GM12872 (cell line): ENCODE measurements around the gene CLDN11.

Experiments
- CTCF ChIP-seq: IDR thresholded peaks from 3 replicates; pipeline ENCODE4 v1.5.1; 2011; ENCODE audit warnings: low read depth, mild to moderate bottlenecking, low read length, moderate library complexity; ENCODE audit not compliant: insufficient read depth

Gene CLDN11

DNA sequence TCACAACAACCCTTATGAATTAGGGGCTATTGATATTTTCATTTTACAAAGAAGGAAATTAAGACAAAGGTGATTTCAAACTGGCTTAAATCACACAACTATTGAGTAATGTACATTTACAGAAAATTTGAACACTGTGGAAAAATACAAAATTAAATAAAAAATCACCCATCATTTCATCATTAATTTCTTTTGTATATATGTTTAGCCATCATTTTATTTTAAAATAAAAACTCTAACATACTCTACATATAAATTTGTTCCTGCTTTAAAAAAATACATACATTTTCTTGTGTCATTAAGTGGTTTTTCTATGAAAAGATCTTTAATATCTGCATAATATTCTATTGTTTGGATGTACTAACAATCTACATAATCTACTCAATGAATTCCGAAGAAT, 20.2 kb downstream of the CLDN11 start:
- TF ChIP-seq CTCF = no peak

DNA sequence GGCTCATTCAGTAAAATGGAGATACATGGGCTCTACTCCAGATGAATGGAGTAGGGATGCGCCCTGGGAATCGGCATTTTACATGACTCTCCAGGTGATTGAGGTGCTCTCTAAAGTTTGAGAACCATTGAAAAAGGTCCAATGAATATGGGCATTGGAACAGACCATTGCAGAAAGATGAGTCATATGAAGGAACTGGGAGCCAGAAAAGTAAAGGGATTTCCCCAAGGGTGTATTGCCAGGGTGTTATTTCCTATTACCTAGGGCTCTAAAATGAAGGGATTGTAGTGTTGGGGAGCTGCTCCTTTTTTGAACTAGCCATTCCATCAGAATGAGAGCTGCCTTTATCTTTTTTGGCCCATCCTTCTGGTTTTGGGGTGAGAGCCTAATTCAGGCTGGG, 21.7 kb downstream of the CLDN11 start:
- no peak for TF ChIP-seq CTCF

GRCh38 chr3:170441412-170441811, 22.7 kb downstream of the CLDN11 start:
- no peak for TF ChIP-seq CTCF

- TF ChIP-seq CTCF = no peak
Measured at GRCh38 chr3:170442947-170443346, 24.3 kb downstream of the CLDN11 start.

- no peak for TF ChIP-seq CTCF
Measured at GRCh38 chr3:170443457-170443856, 24.8 kb downstream of the CLDN11 start.

- no peak for TF ChIP-seq CTCF
Measured at GRCh38 chr3:170448584-170448983, 29.9 kb downstream of the CLDN11 start.

DNA sequence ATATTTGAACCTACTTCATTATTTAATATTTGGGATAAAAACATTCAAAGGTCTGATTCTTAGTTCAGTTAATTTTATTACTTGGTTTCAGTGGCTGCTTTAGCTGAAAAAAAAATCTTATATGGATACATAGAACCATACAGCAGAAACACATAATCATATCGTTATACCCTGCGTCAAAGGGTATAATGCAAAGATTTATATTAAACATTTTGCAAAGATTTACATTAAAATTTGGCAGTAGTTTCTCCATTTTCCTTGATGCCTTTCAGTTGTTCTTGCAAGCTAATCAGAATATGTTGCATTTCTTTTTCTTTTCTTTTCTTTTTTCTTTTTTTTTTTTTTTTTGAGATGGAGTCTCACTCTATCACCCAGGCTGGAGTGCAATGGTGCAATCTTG, 31.4 kb downstream of the CLDN11 start:
- TF ChIP-seq CTCF = no peak

- TF ChIP-seq CTCF = no peak
Measured at GRCh38 chr3:170454509-170454908, 35.8 kb downstream of the CLDN11 start.
